Mesothelial cell of epicardium (in vitro differentiated cells): Measurements from ENCODE around the gene LBP. TPM values are rescaled to one million over a fixed set of nuclear protein-coding genes. Genes with fewer than 3 reads are reported as not detected.

Experiments used
- DNase-seq, 2 experiments: peaks; one replicate each; pipeline ENCODE4 v3.0.0; 2021; ENCODE audit warnings: low spot score in 2 of 2; ENCODE audit not compliant: unreplicated experiment in 2 of 2
- H3K27ac Mint-ChIP-seq: 2 replicates; pipeline ENCODE4 v1.8.0; 2021; ENCODE audit warnings: mixed read lengths
- H3K27me3 Mint-ChIP-seq: 2 replicates; pipeline ENCODE4 v1.8.0; 2021; ENCODE audit warnings: low read depth, mixed read lengths
- H3K36me3 Mint-ChIP-seq: 2 replicates; pipeline ENCODE4 v1.8.0; 2021; ENCODE audit warnings: mixed read lengths
- H3K4me1 Mint-ChIP-seq: 2 replicates; pipeline ENCODE4 v1.8.0; 2021; ENCODE audit warnings: mixed read lengths
- H3K4me3 Mint-ChIP-seq: 2 replicates; pipeline ENCODE4 v1.8.0; 2021; ENCODE audit warnings: mild to moderate bottlenecking, moderate library complexity, mixed read lengths
- H3K9me3 Mint-ChIP-seq: 2 replicates; pipeline ENCODE4 v1.8.0; 2021; ENCODE audit warnings: mixed read lengths
- total RNA-seq: library from RNA; stranded (reverse); gene quantifications from 3 replicates; pipeline ENCODE4 v1.2.1, GENCODE V29; 2021
- TF ChIP-seq, protein P1 (sequence below): fragments of 200-600 bp; sonication (generic); IDR thresholded peaks from one replicate; pipeline ENCODE4 v1.5.0; 2021; ENCODE audit warnings: antibody characterized with exemption; ENCODE audit not compliant: unreplicated experiment

Gene LBP
- total RNA-seq, 1 donor from 2014 or later = not detected

GRCh38 chr20:38349856-38350255, 3.6 kb downstream of the LBP start:
- no peaks in the 10 kb centered on the region for H3K36me3 Mint-ChIP-seq

DNA sequence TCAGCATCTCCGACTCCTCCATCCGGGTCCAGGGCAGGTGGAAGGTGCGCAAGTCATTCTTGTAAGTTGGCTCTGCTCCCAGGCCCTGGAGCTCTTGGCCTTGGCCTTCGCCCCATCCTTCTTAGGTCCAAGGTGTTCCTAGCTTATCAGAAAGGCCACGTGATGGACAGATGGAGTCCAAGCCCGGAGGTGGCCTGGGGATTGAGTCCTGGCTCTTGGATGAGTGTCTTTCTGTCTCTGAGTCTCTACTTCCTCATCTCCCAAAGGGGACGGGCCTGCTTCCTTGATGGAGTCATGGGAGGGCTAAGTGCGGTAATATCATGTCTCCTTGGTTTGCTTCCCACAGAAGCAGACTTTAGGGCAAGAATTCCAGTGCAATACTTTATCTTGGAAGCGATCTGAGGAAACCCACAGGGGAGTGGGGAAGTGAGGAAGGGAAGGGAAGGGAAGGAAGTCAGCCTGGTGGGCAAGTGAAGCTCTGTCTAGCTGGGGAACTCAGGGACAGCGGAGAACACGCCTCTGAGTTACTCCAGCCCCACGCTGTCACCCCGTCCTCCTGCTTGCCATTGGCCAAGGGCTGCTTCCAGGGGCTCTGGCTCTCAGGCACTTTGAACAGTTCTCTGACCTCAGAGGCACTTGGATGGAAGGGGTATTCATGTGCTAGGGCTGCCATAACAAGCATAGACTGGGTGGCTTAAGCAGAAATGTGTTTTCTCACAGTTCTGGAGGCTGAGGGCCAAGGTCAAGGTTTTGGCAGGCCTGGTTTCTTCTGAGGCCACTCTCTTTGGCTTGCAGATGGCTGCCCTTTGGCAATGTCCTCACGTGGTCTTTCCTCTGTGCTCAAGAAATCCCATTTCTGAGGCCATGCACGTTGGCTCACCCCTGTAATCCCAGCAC, 4.8 kb downstream of the LBP start:
- Mint-ChIP-seq H3K27ac (no peak overlapping the region), H3K4me3 (no peak overlapping the region), H3K36me3 (no peaks in the 10 kb centered on the region), H3K27me3 (no peaks in the 10 kb centered on the region), H3K9me3 (no peaks in the 10 kb centered on the region), H3K4me1 (peaks cover 5% of the 10 kb centered on the region)
- TF ChIP-seq, protein P1, sequence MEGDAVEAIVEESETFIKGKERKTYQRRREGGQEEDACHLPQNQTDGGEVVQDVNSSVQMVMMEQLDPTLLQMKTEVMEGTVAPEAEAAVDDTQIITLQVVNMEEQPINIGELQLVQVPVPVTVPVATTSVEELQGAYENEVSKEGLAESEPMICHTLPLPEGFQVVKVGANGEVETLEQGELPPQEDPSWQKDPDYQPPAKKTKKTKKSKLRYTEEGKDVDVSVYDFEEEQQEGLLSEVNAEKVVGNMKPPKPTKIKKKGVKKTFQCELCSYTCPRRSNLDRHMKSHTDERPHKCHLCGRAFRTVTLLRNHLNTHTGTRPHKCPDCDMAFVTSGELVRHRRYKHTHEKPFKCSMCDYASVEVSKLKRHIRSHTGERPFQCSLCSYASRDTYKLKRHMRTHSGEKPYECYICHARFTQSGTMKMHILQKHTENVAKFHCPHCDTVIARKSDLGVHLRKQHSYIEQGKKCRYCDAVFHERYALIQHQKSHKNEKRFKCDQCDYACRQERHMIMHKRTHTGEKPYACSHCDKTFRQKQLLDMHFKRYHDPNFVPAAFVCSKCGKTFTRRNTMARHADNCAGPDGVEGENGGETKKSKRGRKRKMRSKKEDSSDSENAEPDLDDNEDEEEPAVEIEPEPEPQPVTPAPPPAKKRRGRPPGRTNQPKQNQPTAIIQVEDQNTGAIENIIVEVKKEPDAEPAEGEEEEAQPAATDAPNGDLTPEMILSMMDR = no peak
- no peak for DNase-seq

More at GRCh38 chr20:38349856-38350255, 3.6 kb downstream of the LBP start:
- Mint-ChIP-seq H3K9me3 (no peaks in the 10 kb centered on the region), H3K27me3 (no peaks in the 10 kb centered on the region), H3K27ac (no peak overlapping the region), H3K4me1 (peaks cover 5% of the 10 kb centered on the region), H3K4me3 (no peak overlapping the region)
- TF ChIP-seq, protein P1 = no peak
- DNase-seq = no peak

DNA sequence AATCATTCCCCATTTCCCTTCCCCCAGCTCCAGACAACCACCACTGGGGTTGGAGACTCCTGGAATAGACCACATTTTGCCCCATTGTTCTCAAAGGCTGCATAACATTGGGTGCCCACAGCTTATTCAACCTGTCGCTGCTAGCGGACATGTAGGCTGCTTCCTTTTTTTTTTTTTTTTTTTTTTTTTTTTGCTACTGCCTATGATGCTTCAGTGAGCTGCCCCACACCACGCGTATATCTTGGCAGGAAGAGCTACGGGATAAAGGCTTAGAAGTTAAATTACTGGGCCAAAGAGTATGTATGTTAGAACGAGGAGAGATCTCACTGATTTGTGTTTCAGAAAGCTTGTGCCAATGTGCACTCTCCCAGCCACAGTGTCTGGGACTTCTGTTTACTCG, 7.0 kb downstream of the LBP start:
- Mint-ChIP-seq H3K27ac (no peak overlapping the region), H3K4me3 (no peak overlapping the region), H3K36me3 (no peaks in the 10 kb centered on the region), H3K9me3 (no peaks in the 10 kb centered on the region), H3K27me3 (no peaks in the 10 kb centered on the region), H3K4me1 (peaks cover 5% of the 10 kb centered on the region)
- TF ChIP-seq, protein P1 = no peak
- no peak for DNase-seq

- DNase-seq = no peak
- Mint-ChIP-seq H3K27me3 (no peaks in the 10 kb centered on the region), H3K4me3 (no peak overlapping the region), H3K9me3 (no peaks in the 10 kb centered on the region), H3K4me1 (peaks cover 5% of the 10 kb centered on the region), H3K27ac (no peak overlapping the region), H3K36me3 (no peaks in the 10 kb centered on the region)
- TF ChIP-seq, protein P1 = no peak
Measured at GRCh38 chr20:38354227-38354626, 7.9 kb downstream of the LBP start.

GRCh38 chr20:38355161-38356012, 9.1 kb downstream of the LBP start:
- no peak for DNase-seq
- H3K9me3 Mint-ChIP-seq = no peaks in the 10 kb centered on the region
- TF ChIP-seq, protein P1 = no peak
- no peaks in the 10 kb centered on the region for H3K27me3 Mint-ChIP-seq
- no peaks in the 10 kb centered on the region for H3K36me3 Mint-ChIP-seq
- no peak overlapping the region for H3K27ac Mint-ChIP-seq
- peaks cover 5% of the 10 kb centered on the region for H3K4me1 Mint-ChIP-seq
- H3K4me3 Mint-ChIP-seq = no peak overlapping the region
